NCI-H146 treated with DMSO at 0.1 percent for 48 hours (cell line): ENCODE measurements around the gene PRKRIP1.
"Not testable (repeated sequence)": the region's sequence is repeated elsewhere in the genome, so short reads cannot be mapped to it uniquely, and the experiment has no call there.

Source experiments
- DNase-seq: peaks from one replicate; lab custom pipeline; 2025; ENCODE audit not compliant: unreplicated experiment; lab: John Stamatoyannopoulos, UW

The PRKRIP1 gene

GRCh38 chr7:102474736-102475435 lies 78.7 kb downstream of the PRKRIP1 start:
- DNase-seq: not testable (repeated sequence)
